GM12878 (cell line): ENCODE measurements around the gene SLC2A5. TPM values are rescaled to one million over a fixed set of nuclear protein-coding genes. Genes with fewer than 3 reads are reported as not detected.

Experiments used
- BCLAF1 ChIP-seq: fragments of 450-650 bp; IDR thresholded peaks from 2 replicates; pipeline ENCODE4 v1.6.1; 2017; ENCODE audit warnings: antibody characterized with exemption, mild to moderate bottlenecking, moderate library complexity
- MYB ChIP-seq: fragments of 150-350 bp; IDR thresholded peaks from 2 replicates; pipeline ENCODE4 v1.6.1; 2014; ENCODE audit warnings: mild to moderate bottlenecking, low read depth, low read length, borderline replicate concordance
- PAX8 ChIP-seq: fragments of 450-650 bp; IDR thresholded peaks from 2 replicates; pipeline ENCODE4 v1.6.1; 2017; ENCODE audit warnings: mild to moderate bottlenecking, moderate library complexity
- RBBP5 ChIP-seq: fragments of 200-600 bp; sonication (generic); conservative IDR thresholded peaks from 2 replicates; pipeline ENCODE4 v1.6.1; 2016
- TARDBP ChIP-seq: IDR thresholded peaks from 2 replicates; pipeline ENCODE4 v1.6.1; 2016; ENCODE audit warnings: borderline replicate concordance
- polyA plus RNA-seq, 11 experiments: library from polyadenylated mRNA; depleted of rRNA in 4 of 11; unstranded in 6 of 11; stranded (reverse) in 5 of 11; fragments of >200 nt; fragmentation: Nextera tagmentation in 4 of 11; fragmentation: Illumina TruSeq in 1 of 11; extraction: Ambion mirVana in 4 of 11; extraction: Trizol in 1 of 11; gene quantifications; 1 replicate in 1 of 11; 2 replicates in 10 of 11; pipeline versions ENCODE4 v1.2.1 to v1.2.3, GENCODE V29; 2011 to 2016; ENCODE audit warnings: inconsistent platforms in 2 of 11, missing spikeins in 2 of 11, low read depth in 1 of 11
- total RNA-seq, 4 experiments: library from RNA; depleted of rRNA in 3 of 4; stranded (reverse); fragments of >200 nt in 3 of 4; fragmentation: Illumina TruSeq in 1 of 4; extraction: Trizol in 1 of 4; gene quantifications; 2 replicates each; pipeline versions ENCODE4 v1.2.1 to v1.2.3, GENCODE V29; 2013 to 2021
- TF ChIP-seq, protein P1 (sequence below): fragments of 450-650 bp; IDR thresholded peaks from 2 replicates; pipeline ENCODE4 v1.6.1; 2016; ENCODE audit warnings: mild to moderate bottlenecking
- TF ChIP-seq, protein P2 (sequence below): IDR thresholded peaks from 2 replicates; pipeline ENCODE4 v1.6.1; 2012; ENCODE audit warnings: low read depth, low read length, improper control_type of control experiment

Gene SLC2A5
- total and polyA plus RNA-seq, 10 of the 15 experiments (the other 5 are each of a cell fraction or from before 2014, with no cell fraction given) = 4.5 to 76.6 (median 23.9) TPM

- TF ChIP-seq BCLAF1 (no peak), PAX8 (no peak), TARDBP (no peak), MYB (no peak), RBBP5 (no peak)
- TF ChIP-seq, protein P1, sequence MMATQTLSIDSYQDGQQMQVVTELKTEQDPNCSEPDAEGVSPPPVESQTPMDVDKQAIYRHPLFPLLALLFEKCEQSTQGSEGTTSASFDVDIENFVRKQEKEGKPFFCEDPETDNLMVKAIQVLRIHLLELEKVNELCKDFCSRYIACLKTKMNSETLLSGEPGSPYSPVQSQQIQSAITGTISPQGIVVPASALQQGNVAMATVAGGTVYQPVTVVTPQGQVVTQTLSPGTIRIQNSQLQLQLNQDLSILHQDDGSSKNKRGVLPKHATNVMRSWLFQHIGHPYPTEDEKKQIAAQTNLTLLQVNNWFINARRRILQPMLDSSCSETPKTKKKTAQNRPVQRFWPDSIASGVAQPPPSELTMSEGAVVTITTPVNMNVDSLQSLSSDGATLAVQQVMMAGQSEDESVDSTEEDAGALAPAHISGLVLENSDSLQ = no peak
- TF ChIP-seq, protein P2, sequence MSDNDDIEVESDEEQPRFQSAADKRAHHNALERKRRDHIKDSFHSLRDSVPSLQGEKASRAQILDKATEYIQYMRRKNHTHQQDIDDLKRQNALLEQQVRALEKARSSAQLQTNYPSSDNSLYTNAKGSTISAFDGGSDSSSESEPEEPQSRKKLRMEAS = no peak
Measured at GRCh38 chr1:9105336-9105867, 36.0 kb upstream of the SLC2A5 start (continued).
